Measurements from ENCODE around the gene PPFIA2.
"Not testable (repeated sequence)": the region's sequence is repeated elsewhere in the genome, so short reads cannot be mapped to it uniquely, and the experiment has no call there.

DNA sequence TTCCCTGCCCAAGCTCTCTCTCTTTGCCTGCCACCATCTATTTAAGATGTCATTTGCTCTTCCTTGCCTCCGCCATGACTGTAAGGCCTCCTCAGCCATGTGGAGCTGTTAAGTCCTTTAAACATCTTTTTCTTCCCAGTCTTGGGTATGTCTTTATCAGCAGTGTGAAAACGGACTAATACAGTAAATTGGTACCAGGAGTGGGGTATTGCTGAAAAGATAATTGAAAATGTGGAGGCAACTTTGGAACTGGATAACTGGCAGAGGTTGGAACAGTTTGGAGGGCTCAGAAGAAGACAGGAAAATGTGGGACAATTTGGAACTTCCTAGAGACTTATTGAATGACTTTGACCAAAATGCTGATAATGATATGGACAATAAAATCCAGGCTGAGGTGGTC lies 168.4 kb downstream of the PPFIA2 start:
- TF ChIP-seq, protein P1, sequence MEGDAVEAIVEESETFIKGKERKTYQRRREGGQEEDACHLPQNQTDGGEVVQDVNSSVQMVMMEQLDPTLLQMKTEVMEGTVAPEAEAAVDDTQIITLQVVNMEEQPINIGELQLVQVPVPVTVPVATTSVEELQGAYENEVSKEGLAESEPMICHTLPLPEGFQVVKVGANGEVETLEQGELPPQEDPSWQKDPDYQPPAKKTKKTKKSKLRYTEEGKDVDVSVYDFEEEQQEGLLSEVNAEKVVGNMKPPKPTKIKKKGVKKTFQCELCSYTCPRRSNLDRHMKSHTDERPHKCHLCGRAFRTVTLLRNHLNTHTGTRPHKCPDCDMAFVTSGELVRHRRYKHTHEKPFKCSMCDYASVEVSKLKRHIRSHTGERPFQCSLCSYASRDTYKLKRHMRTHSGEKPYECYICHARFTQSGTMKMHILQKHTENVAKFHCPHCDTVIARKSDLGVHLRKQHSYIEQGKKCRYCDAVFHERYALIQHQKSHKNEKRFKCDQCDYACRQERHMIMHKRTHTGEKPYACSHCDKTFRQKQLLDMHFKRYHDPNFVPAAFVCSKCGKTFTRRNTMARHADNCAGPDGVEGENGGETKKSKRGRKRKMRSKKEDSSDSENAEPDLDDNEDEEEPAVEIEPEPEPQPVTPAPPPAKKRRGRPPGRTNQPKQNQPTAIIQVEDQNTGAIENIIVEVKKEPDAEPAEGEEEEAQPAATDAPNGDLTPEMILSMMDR (IDR thresholded peaks at IDR 0.05) = not testable (repeated sequence)
- TF ChIP-seq POLR2A (IDR thresholded peaks at IDR 0.05) = not testable (repeated sequence)
